ENCODE data around the gene TAF1D. TPM values are rescaled to one million over a fixed set of nuclear protein-coding genes. Genes with fewer than 3 reads are reported as not detected.
A peak's percentile ranks its signal among the peaks of the same experiment; 100 is the strongest.

Gene TAF1D
- total RNA-seq, 1 experiment from 2014 or later, result 158 TPM

DNA sequence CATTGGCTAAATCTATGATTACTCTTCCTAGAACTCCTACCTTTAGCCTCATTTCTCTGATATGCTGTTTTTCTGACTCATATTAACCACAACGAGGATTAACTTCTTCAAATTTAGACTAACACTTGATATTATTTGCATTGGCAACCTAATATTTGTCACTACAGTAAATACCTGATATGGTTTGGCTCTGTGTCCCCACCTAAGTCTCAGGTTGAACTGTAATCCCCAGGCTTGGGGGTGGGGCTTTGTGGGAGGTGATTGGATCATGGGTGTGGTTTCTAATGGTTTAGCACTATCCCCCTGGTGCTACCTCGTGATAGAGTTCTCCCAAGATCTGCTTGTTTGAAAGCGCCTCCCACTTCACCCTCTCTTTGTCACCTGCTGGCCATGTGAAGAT lies 25.7 kb upstream of the TAF1D start:
- POLR2A ChIA-PET (ENCODE audit: unreplicated experiment), result no interaction called here
- Histone ChIP-seq H3K4me3 (no peak overlapping the region), H3K27me3 (ENCODE audit: insufficient read depth, low read depth) (no peaks in the 10 kb centered on the region), H3F3A (ENCODE audit: insufficient read depth, low read depth) (peaks cover 12% of the 10 kb centered on the region; the same call in 1 of the 2 replicates), H3K27ac (no peak overlapping the region), H3K4me2 (0 out of 2 replicates have a peak overlapping the region, but pooled peaks have one; percentile 6), H3K4me1 (replicated peaks; ENCODE audit: insufficient read depth) (peaks cover 12% of the 10 kb centered on the region; the same call in 1 of the 2 replicates), H3K9me3 (ENCODE audit: insufficient read depth, low read depth) (no peaks in the 10 kb centered on the region), H3K79me2 (ENCODE audit: low read depth) (no peaks in the 10 kb centered on the region), H3K36me3 (ENCODE audit: low read depth) (0 out of 2 replicates have a peak, but pooled peaks cover 7% of the 10 kb centered on the region), H4K20me1 (ENCODE audit: insufficient read depth) (0 out of 2 replicates have a peak, but pooled peaks cover 7% of the 10 kb centered on the region), H2AFZ (no peak overlapping the region), H3K9me2 (ENCODE audit: insufficient read depth) (no peaks in the 10 kb centered on the region)
- DNase-seq, result peak in 1 of 2 experiments; percentile 67
- intact Hi-C loops (cut with micrococcal nuclease; ENCODE audit: unreplicated experiment), result no loop called here
- CTCF ChIA-PET, result no interaction called here
- no TSS peak for BruUV-seq (replicated peaks)
- TF ChIP-seq, protein P1, sequence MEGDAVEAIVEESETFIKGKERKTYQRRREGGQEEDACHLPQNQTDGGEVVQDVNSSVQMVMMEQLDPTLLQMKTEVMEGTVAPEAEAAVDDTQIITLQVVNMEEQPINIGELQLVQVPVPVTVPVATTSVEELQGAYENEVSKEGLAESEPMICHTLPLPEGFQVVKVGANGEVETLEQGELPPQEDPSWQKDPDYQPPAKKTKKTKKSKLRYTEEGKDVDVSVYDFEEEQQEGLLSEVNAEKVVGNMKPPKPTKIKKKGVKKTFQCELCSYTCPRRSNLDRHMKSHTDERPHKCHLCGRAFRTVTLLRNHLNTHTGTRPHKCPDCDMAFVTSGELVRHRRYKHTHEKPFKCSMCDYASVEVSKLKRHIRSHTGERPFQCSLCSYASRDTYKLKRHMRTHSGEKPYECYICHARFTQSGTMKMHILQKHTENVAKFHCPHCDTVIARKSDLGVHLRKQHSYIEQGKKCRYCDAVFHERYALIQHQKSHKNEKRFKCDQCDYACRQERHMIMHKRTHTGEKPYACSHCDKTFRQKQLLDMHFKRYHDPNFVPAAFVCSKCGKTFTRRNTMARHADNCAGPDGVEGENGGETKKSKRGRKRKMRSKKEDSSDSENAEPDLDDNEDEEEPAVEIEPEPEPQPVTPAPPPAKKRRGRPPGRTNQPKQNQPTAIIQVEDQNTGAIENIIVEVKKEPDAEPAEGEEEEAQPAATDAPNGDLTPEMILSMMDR (conservative IDR thresholded peaks at IDR 0.05), result no peak

DNA sequence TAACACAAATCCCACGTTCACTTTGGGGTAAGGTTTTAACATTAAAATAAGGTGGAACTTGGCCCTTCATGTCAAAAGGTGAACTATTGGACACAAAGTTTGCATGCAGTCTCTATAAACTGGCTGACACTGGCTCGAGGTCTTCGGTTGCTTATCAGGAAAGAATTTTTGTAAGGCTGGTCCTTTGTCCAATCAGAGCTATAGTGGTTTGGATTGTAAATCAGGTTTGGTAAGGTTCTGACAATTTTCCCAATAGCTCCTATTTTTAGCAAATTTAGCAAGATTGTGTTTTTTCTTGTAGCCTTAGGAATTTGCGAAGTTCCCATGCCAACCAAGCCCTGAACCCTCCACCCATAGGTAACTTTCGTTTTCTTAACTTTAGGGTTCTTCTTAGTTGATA lies 25.2 kb upstream of the TAF1D start:
- Histone ChIP-seq H2AFZ (no peak overlapping the region), H3K9me3 (ENCODE audit: insufficient read depth, low read depth) (no peaks in the 10 kb centered on the region), H3F3A (ENCODE audit: insufficient read depth, low read depth) (peaks cover 12% of the 10 kb centered on the region; the same call in 1 of the 2 replicates), H3K27ac (no peak overlapping the region), H3K36me3 (ENCODE audit: low read depth) (0 out of 2 replicates have a peak, but pooled peaks cover 9% of the 10 kb centered on the region), H3K27me3 (ENCODE audit: insufficient read depth, low read depth) (no peaks in the 10 kb centered on the region), H3K79me2 (ENCODE audit: low read depth) (no peaks in the 10 kb centered on the region), H4K20me1 (ENCODE audit: insufficient read depth) (0 out of 2 replicates have a peak, but pooled peaks cover 7% of the 10 kb centered on the region), H3K4me3 (no peak overlapping the region), H3K4me2 (0 out of 2 replicates have a peak overlapping the region, but pooled peaks have one; percentile 6), H3K4me1 (replicated peaks; ENCODE audit: insufficient read depth) (peaks cover 12% of the 10 kb centered on the region; the same call in 1 of the 2 replicates), H3K9me2 (ENCODE audit: insufficient read depth) (no peaks in the 10 kb centered on the region)
- intact Hi-C loops (cut with micrococcal nuclease; ENCODE audit: unreplicated experiment), result no loop called here
- TF ChIP-seq, protein P1 (conservative IDR thresholded peaks at IDR 0.05), result no peak
- TF ChIP-seq EZH2 (IDR thresholded peaks at IDR 0.05; ENCODE audit: low read depth), result no peak
- no TSS peak for BruUV-seq (replicated peaks)
- DNase-seq, result no peak
- ChIA-PET CTCF (no interaction called here), POLR2A (ENCODE audit: unreplicated experiment) (no interaction called here)

DNA sequence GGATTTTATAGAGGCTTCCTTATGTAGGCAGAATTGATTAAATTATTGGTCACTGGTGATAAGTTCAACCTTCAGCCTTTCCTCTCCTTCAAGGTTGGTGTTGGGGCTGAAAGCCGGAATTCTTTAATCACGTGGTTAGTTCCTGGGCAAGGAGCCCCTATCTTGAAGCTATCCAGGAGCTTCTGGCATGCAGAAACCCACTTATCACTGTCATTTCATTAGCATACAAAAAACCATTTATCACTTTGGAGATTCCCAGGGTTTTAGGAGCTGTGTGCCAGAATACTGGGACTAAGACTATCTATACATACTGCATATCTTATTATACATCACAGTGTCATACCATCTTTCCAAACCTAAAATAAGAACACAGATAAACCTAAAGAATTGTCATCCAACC lies 24.3 kb upstream of the TAF1D start:
- ChIA-PET POLR2A (ENCODE audit: unreplicated experiment) (interaction anchor here (0.7 kb wide), 1 partner anchor 23 kb away, joined by 25 read pairs; no protein-coding TSS in a partner anchor), CTCF (no interaction called here)
- Histone ChIP-seq H3K4me1 (replicated peaks; ENCODE audit: insufficient read depth) (peaks cover 12% of the 10 kb centered on the region; the same call in 1 of the 2 replicates), H3K36me3 (ENCODE audit: low read depth) (0 out of 2 replicates have a peak, but pooled peaks cover 15% of the 10 kb centered on the region), H3F3A (ENCODE audit: insufficient read depth, low read depth) (peaks cover 12% of the 10 kb centered on the region; the same call in 1 of the 2 replicates), H3K9me2 (ENCODE audit: insufficient read depth) (no peaks in the 10 kb centered on the region), H4K20me1 (ENCODE audit: insufficient read depth) (0 out of 2 replicates have a peak, but pooled peaks cover 7% of the 10 kb centered on the region), H3K27ac (no peak overlapping the region), H2AFZ (no peak overlapping the region), H3K9me3 (ENCODE audit: insufficient read depth, low read depth) (no peaks in the 10 kb centered on the region), H3K27me3 (ENCODE audit: insufficient read depth, low read depth) (no peaks in the 10 kb centered on the region), H3K79me2 (ENCODE audit: low read depth) (no peaks in the 10 kb centered on the region), H3K4me3 (no peak overlapping the region), H3K4me2 (no peak overlapping the region)
- no peak for DNase-seq
- TF ChIP-seq, protein P1 (conservative IDR thresholded peaks at IDR 0.05), result no peak
- TF ChIP-seq EZH2 (IDR thresholded peaks at IDR 0.05; ENCODE audit: low read depth), result no peak
- BruUV-seq (replicated peaks), result no TSS peak
- intact Hi-C loops (cut with micrococcal nuclease; ENCODE audit: unreplicated experiment), result no loop called here

Data from PC-9 (cell line).